ENCODE results near the gene SPATA22. TPM values are rescaled to one million over a fixed set of nuclear protein-coding genes. Genes with fewer than 3 reads are reported as not detected.

The SPATA22 gene
- total RNA-seq, 1 experiment from 2014 or later: not detected

GRCh38 chr17:3513305-3514035 is 41.9 kb upstream of the SPATA22 start:
- no peak for DNase-seq (ENCODE audit: low spot score)
- no TSS peak for BruUV-seq (replicated peaks)
- intact Hi-C loops (cut with micrococcal nuclease; ENCODE audit: unreplicated experiment): no loop called here
- Histone ChIP-seq H3K4me3 (ENCODE audit: low read depth, low read length, poor library complexity, severe bottlenecking) (no peak overlapping the region), H3K36me3 (ENCODE audit: insufficient read depth, low read length, poor library complexity, severe bottlenecking) (no peaks in the 10 kb centered on the region), H3K27me3 (replicated peaks; ENCODE audit: insufficient read depth, low read depth, low read length, poor library complexity) (no peaks in the 10 kb centered on the region), H3K9me3 (ENCODE audit: low read depth, low read length, poor library complexity, severe bottlenecking) (no peaks in the 10 kb centered on the region), H3K4me1 (ENCODE audit: insufficient read depth, low read length, poor library complexity, severe bottlenecking) (no peaks in the 10 kb centered on the region), H3K27ac (ENCODE audit: low read depth, low read length, poor library complexity, severe bottlenecking) (no peak overlapping the region)
- ChIA-PET CTCF (no interaction called here), POLR2A (ENCODE audit: low non-redundant PET) (no interaction called here)
- TF ChIP-seq EZH2 (IDR thresholded peaks at IDR 0.05; ENCODE audit: borderline replicate concordance, low read depth, low read length, poor library complexity, severe bottlenecking) (no peak), CTCF (conservative IDR thresholded peaks at IDR 0.05; ENCODE audit: low read depth, low read length) (no peak)

DNA sequence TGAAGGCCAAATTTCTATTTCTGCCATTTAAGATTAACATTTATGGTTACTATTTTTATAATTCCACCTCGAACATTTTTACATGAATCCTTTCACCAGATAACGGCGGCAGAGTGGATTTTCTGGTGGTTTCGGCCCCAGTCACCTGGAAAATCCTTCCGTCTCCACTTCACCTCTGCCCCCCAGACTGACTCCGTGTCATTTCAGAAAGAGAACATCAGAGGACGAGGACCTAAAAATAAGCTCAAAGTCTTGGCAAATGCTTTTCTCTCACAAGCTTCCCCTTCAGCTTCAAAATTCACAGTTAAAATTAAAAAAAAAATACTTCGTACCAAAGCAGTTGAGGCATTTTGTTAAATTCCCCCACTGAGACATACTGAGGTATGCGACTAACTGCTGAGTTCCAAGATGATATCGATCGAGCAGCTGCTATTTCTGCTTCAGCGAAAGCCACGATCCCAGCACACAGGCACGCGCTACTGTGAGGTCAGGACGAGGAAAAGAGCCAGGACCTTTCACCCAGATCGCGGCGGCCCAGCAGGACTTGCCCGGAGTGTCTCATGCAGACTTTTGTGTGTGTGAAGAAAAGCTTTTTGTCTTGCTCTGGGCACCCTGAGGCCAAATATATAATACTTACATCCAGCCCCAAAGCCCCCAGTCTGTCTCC is 41.0 kb upstream of the SPATA22 start:
- ChIA-PET CTCF (no interaction called here), POLR2A (ENCODE audit: low non-redundant PET) (no interaction called here)
- DNase-seq (ENCODE audit: low spot score): no peak
- Histone ChIP-seq H3K4me3 (ENCODE audit: low read depth, low read length, poor library complexity, severe bottlenecking) (no peak overlapping the region), H3K4me1 (ENCODE audit: insufficient read depth, low read length, poor library complexity, severe bottlenecking) (no peaks in the 10 kb centered on the region), H3K9me3 (ENCODE audit: low read depth, low read length, poor library complexity, severe bottlenecking) (no peaks in the 10 kb centered on the region), H3K36me3 (ENCODE audit: insufficient read depth, low read length, poor library complexity, severe bottlenecking) (no peaks in the 10 kb centered on the region), H3K27ac (ENCODE audit: low read depth, low read length, poor library complexity, severe bottlenecking) (no peak overlapping the region), H3K27me3 (replicated peaks; ENCODE audit: insufficient read depth, low read depth, low read length, poor library complexity) (no peaks in the 10 kb centered on the region)
- no TSS peak for BruUV-seq (replicated peaks)
- intact Hi-C loops (cut with micrococcal nuclease; ENCODE audit: unreplicated experiment): no loop called here
- TF ChIP-seq CTCF (conservative IDR thresholded peaks at IDR 0.05; ENCODE audit: low read depth, low read length) (no peak), EZH2 (IDR thresholded peaks at IDR 0.05; ENCODE audit: borderline replicate concordance, low read depth, low read length, poor library complexity, severe bottlenecking) (no peak)

DNA sequence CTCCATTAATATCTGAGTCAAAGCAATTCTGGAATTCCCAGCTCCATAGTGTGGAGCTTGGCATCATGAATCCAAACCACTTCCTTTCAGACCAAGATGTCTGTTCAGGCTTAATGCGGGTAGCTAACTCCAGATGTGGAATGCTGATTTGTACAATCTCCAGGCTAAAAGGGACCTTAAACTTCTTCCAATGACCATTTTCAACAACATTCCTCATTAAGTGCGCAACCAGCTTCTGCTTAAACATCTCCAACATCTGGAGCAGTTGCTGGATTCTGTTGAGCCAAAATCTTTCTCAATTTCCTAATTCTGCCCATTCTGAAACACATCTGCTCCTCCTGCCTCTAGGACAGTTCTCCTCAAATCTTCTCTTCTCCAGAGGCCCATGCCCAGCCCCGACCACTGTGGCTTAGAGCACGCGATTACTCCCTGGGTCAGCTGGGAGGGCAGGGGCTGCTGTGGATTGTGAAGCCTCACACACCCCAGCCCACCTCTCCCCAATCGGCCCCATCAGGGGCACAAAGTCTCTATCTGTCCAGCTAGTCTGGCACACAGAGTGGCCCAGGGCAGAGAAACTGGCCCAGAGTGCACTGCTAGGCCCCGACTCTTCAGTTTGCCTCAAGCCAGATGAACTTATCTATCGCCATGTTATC is 40.4 kb upstream of the SPATA22 start:
- no peak for TF ChIP-seq EZH2 (IDR thresholded peaks at IDR 0.05; ENCODE audit: borderline replicate concordance, low read depth, low read length, poor library complexity, severe bottlenecking)
- no peak for TF ChIP-seq CTCF (conservative IDR thresholded peaks at IDR 0.05; ENCODE audit: low read depth, low read length)
- intact Hi-C loops (cut with micrococcal nuclease; ENCODE audit: unreplicated experiment): no loop called here
- POLR2A ChIA-PET (ENCODE audit: low non-redundant PET): no interaction called here
- Histone ChIP-seq H3K4me1 (ENCODE audit: insufficient read depth, low read length, poor library complexity, severe bottlenecking) (no peaks in the 10 kb centered on the region), H3K9me3 (ENCODE audit: low read depth, low read length, poor library complexity, severe bottlenecking) (no peaks in the 10 kb centered on the region), H3K27ac (ENCODE audit: low read depth, low read length, poor library complexity, severe bottlenecking) (no peak overlapping the region), H3K4me3 (ENCODE audit: low read depth, low read length, poor library complexity, severe bottlenecking) (no peak overlapping the region), H3K36me3 (ENCODE audit: insufficient read depth, low read length, poor library complexity, severe bottlenecking) (no peaks in the 10 kb centered on the region), H3K27me3 (replicated peaks; ENCODE audit: insufficient read depth, low read depth, low read length, poor library complexity) (no peaks in the 10 kb centered on the region)
- CTCF ChIA-PET: no interaction called here
- no peak for DNase-seq (ENCODE audit: low spot score)
- no TSS peak for BruUV-seq (replicated peaks)
